Superior temporal gyrus (tissue), 1 donor: ENCODE results near the gene C3.
A peak's percentile ranks its signal among the peaks of the same experiment; 100 is the strongest.

ENCODE experiments used
- DNase-seq: peaks from one replicate; pipeline ENCODE4 v3.0.0-alpha.2; 2016; ENCODE audit errors: extremely low spot score

C3 gene

DNA sequence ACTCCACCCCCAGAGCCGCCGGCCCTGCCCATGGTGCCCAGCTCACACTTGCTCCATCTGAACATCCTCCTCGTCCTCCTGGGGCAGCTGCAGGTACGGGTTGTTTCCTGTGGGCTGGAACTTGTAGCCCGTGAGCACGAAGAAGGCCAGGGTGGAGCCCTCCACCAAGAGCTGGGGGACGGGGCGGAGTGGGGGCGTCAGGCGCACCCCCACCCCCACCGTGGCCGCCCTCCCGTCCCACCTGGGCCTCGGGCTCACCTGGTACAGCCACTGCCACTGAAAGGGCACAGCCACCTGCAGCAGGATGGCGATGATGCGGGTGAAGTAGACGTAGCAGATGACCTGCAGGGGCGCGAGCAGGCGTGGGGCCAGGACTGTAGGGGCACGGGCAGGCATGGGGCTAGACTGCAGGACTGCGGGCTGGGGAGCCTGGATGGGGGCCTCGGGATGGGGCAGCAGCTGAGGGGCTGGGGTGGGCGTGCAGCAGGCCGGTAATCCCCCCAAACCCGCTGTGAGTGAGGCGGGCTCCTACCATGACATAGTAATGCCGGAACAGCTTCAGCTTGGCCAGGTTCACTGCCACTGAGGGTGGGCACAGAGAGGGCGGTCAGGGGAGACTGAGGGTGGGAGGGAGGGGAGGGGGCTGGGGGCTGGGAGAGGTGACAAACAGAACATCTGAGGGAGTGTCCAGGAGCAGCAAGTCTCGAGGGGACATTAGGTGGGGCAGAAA, 10.7 kb upstream of the C3 start:
- DNase-seq: no peak

DNA sequence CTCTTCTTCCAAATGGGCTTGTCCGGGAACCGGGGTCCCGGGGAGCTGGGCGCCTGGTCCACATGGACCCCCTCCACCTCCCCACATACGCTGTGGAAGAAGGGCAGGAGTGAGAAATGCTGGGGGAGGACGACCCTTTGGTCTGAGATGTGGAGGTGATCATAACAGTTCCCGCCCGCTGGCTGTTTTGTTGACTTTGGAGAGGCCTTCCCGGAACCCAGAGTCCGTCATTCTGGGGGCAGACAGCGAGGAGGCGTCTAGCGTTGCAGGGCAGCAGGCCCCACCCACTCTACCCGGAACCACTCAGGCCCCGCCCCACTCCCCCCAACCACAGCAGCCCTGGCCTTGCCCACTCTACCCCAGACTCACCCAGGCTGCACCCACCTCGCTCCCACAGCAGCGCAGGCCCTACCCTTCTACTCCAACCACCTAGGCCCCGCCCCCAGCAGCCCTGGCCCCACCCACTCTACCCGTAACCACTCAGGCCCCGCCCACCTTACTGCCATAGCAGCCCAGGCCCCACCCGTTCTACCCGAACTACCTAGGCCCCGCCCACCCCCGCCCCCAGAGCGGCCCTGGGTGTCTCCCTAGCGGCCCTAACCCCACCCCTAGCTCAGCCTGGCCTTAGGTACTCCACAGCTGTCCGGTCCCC, 9.8 kb upstream of the C3 start:
- no peak for DNase-seq

DNA sequence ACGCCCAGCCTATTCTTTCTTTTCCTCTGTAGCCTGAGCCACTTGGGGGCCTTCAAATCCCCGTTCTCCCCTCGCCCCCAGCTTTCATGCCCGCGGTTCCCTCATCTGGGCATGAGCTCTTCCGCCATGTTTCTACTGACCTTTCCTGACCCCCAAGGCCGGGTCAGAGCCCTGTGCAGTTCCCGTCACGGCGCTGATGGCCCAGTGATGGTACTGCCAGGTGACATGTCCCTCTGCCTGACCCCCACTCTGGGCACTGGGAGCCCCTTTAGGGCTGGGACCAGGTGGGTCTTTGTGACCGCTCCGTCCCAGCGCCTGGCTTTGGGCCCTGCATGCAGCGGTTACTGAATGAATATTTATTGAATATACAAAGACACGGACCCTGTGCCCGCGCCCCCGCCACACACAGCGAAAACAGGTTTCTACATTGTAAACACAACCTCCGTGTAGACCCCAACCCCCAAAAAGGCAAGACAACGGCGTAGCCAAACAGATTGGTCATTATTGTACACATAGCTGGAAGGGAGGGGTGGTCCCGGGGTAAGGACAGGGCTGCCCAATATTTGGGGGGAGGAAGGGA, 9.2 kb upstream of the C3 start:
- no peak for DNase-seq

DNA sequence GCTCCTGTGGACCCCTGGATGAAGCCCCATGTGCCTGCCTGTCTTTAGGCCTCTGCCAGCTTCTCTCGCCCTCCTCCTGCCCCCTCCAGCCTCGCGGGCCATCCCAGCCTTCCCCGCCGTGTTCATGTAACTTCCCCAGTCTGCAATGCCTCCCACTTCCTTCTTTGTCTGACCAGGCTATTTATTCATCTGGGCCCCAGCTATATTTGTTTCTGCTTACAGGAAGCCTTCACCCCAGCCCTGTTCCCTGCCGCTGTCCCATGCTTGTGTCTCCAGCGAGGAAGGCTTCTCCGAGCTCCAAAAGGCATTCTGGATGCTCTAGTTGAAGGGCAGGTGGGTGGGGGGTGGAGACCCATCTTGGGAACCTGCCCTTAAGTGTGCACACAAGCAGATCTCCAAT, 7.9 kb upstream of the C3 start:
- DNase-seq: no peak

DNA sequence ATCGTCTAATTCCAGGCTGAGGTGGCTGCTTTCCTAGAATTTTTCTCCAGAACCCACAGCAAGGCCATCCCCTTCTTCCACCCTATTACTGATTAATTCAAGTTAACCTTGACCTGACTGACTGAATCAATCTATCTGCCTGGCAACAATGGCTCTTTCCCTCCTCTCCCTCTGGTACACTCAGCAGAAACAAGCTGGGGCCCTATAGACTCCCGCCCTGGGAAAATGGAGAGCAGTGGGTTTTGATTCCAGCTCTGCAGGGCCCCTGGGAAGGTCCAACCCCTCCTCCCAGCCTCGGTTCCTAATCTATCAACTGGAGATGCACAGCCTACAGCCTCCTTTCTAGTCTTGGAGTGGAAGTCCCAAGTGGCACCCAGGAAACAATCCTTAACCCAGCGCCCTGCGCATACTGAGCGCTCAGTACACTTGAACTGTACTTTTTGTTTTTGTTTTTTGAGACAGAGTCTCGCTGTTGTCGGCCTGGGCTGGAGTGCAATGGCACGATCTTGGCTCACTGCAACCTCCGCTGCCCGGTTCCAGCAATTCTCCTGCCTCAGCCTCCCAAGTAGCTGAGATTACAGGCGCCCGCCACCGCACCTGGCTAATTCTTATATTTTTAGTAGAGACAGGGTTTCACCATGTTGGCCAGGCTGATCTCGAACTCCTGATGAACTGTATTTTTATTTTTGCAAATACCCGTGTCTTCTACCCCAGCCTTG, 5.2 kb upstream of the C3 start:
- no peak for DNase-seq

- DNase-seq: no peak
These were observed 4.4 kb upstream of the C3 start for GRCh38 chr19:6724631-6725492.

- DNase-seq: peak; percentile 10
These were observed 3.3 kb upstream of the C3 start for GRCh38 chr19:6723738-6724137.

- DNase-seq: no peak
These were observed 2.7 kb upstream of the C3 start for GRCh38 chr19:6723108-6723618.

DNA sequence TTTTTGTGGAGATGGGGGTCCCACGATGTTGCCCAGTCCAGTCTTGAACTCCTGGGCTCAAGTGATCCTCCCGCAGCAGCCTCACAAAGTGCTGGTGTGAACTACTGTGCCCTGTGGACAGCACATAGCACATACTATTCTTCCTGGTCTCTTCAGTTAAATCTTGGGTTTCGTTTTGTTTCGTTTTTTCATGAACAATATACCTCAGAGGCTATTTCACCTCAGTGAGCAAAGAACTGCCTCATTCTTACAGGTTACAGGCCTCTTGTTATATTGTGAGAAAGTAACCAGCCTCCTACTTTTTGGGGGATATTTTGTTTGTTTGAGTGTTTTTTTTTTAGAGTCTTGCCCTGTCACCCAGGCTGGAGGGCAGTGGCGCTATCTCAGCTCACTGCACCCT, 1.3 kb upstream of the C3 start:
- no peak for DNase-seq

DNA sequence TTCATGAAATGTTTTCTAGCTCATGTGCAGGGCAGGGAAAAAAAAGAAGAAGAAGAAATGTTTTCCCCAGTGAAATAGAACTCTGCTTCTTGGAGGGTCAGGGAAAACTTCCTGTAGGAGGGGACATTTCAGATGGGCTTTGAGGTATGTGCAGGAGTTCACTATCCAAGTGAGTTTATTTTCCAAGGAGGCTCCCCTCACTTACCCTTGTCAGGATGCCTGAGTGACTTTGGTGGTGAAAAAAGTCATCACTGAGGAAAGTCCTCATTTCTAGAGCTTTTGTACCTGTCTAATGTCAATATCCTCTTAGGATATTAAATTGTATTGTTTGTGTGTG, 656 bp upstream of the C3 start:
- no peak for DNase-seq

GRCh38 chr19:6719992-6720368, 470 bp downstream of the C3 start:
- no peak for DNase-seq

GRCh38 chr19:6719540-6719861, 949 bp downstream of the C3 start:
- DNase-seq: no peak

GRCh38 chr19:6718741-6719539, 1.5 kb downstream of the C3 start:
- DNase-seq: no peak

GRCh38 chr19:6718111-6718740, 2.2 kb downstream of the C3 start:
- DNase-seq: no peak

GRCh38 chr19:6717441-6717971, 2.9 kb downstream of the C3 start:
- no peak for DNase-seq

GRCh38 chr19:6717036-6717435, 3.4 kb downstream of the C3 start:
- DNase-seq: no peak

DNA sequence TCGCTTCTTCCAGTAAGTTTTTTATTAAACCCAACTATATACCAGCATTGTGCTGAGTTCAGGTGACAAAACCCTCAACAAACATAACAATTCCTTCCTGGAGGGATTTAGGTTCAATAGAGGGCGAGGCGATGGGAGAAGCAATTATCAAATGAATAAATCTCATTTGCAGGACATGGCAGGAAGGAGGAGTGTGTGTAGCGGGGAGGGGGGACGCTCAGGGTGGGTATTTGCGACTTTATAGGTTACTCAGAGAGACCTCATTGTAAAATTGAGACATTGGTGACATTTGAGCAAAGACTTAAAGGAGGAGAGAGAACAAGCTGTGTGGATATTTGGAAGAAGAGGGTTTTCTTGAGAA, 3.9 kb downstream of the C3 start:
- DNase-seq: no peak

DNA sequence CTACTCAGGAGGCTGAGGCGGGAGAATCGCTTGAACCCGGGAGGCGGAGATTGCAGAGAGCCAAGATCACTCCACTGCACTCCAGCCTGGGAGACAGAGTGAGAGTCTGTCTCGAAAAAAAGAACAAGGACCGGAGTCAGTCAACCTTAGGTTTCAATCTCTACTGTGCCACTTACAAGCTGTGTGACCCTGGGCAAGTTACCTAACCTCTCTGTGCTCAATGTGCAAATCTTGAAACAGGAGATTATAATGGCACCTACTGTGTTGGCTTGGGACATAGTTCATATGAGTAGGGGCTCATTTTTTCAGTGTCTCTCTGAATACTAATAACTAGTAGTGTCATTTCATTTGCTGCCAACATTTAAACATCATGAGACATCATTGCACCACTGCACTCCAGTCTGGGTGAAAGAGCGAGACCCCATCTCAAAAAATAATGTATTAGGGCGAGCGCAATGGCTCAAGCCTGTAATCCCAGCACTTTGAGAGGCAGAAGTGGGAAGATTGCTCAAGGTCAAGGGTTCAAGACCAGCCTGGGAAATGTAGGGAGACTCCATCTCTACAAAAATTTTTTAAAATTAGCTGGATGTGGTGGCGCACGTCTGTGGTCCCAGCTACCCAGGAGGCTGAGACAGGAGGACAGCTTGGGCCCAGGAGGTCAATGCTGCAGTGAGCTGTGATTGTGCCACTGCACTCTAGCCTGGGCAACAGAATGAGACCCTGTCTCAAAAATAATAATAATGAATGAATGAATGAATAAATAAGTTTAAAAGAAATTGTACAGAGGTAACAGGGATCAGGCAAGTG, 5.5 kb downstream of the C3 start:
- no peak for DNase-seq
